ENCODE results near the gene VTI1B. TPM values are rescaled to one million over a fixed set of nuclear protein-coding genes. Genes with fewer than 3 reads are reported as not detected.
"Not testable (repeated sequence)": the region's sequence is repeated elsewhere in the genome, so short reads cannot be mapped to it uniquely, and the experiment has no call there.

VTI1B gene
- total RNA-seq, 6 experiments from 2014 or later, result 44.2 to 70.1 (median 54.6) TPM

DNA sequence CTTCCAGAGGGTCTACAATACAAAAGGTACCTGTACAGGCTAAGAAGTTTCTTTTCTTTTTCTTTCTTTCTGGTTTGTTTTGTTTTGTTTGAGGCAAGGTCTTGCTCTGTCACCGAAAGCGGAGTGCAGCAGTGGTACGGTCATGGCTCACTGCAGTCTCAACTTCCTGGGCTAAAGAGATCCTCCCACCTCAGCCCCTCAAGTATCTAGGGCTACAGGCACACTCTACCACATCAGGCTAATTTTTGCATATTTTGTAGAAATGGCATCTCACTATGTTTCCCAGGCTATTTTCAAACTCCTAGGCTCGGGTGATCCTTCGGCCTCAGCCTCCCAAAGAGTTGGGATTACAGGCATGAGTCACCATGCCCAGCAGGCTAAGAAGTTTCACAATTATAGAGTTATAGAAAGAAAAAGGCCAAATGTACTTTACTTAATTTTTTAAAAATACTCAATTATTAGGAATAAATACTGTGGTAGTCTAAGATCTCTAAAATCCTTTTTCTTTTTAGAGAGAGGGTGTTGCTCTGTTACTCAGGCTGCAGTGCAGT is 71.4 kb downstream of the VTI1B start:
- TF ChIP-seq, protein P1, sequence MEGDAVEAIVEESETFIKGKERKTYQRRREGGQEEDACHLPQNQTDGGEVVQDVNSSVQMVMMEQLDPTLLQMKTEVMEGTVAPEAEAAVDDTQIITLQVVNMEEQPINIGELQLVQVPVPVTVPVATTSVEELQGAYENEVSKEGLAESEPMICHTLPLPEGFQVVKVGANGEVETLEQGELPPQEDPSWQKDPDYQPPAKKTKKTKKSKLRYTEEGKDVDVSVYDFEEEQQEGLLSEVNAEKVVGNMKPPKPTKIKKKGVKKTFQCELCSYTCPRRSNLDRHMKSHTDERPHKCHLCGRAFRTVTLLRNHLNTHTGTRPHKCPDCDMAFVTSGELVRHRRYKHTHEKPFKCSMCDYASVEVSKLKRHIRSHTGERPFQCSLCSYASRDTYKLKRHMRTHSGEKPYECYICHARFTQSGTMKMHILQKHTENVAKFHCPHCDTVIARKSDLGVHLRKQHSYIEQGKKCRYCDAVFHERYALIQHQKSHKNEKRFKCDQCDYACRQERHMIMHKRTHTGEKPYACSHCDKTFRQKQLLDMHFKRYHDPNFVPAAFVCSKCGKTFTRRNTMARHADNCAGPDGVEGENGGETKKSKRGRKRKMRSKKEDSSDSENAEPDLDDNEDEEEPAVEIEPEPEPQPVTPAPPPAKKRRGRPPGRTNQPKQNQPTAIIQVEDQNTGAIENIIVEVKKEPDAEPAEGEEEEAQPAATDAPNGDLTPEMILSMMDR (IDR thresholded peaks at IDR 0.05), result no peak
- no peak for TF ChIP-seq POLR2A (IDR thresholded peaks at IDR 0.05)
- H3K27me3 ChIP-seq, result no peaks in the 10 kb centered on the region
- intact Hi-C loops (cut with DNase I), result no loop called here
- 59% methylated on average over 5 of the region's 5 CpGs for WGBS (ENCODE audit: insufficient coverage, low coverage, low lambda C conversion rate, missing lambda C conversion rate)
- peaks cover 0 to 7% (median under 1%) of the 10 kb centered on the region in 4 donors for H3K4me1 ChIP-seq
- DNase-seq, result no peak
- H3K36me3 ChIP-seq, result no peaks in the 10 kb centered on the region
- ATAC-seq, result no peak
- no peak overlapping the region for H3K27ac ChIP-seq
- H3K9me3 ChIP-seq, result no peaks in the 10 kb centered on the region
- H3K4me3 ChIP-seq, result no peak overlapping the region

DNA sequence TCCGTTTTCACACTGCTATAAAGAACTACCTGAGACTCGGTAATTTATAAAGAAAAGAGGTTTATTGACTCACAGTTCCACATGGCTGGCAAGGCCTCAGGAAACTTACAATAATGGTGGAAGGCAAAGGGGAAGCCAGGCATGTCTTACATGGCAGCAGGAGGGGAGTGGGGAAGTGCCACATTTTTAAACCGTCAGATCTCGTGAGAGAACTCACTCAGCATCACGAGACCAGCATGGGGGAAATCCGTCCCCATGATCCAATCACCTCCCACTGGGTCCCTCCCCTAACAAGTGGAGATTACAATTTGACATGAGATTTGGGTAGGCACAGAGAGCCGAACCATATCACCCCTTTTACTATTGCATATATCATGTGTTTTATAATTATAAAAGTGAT is 72.4 kb downstream of the VTI1B start:
- TF ChIP-seq, protein P1 (IDR thresholded peaks at IDR 0.05), result no peak
- no peak overlapping the region for H3K4me3 ChIP-seq
- no peak overlapping the region for H3K27ac ChIP-seq
- no peaks in the 10 kb centered on the region for H3K36me3 ChIP-seq
- DNase-seq (no peak), ATAC-seq (no peak)
- WGBS (ENCODE audit: insufficient coverage, low coverage, low lambda C conversion rate, missing lambda C conversion rate), result 71% methylated on average over 4 of the region's 7 CpGs
- intact Hi-C loops (cut with DNase I), result no loop called here
- H3K9me3 ChIP-seq, result no peaks in the 10 kb centered on the region
- peaks cover 0 to 7% (median 2%) of the 10 kb centered on the region in 4 donors for H3K4me1 ChIP-seq
- H3K27me3 ChIP-seq, result no peaks in the 10 kb centered on the region

DNA sequence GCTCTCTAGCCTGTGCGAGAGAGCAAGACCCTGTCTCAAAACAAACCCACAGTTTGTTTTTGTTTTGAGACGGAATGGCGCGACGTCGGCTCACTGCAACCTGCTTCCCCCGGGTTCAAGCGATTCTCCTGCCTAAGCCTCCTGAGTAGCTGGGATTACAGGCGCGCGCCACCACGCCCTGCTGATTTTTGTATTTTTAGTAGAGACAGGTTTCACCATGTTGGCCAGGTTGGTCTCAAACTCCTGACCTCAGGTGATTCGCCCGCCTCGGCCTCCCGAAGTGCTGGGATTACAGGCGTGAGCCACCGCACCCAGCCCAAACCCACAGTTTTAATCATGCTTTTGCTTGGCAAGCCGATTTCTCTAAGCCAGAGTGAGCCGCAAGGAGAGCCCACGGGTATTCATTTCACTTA is 73.9 kb downstream of the VTI1B start:
- H3K4me1 ChIP-seq; intact Hi-C loops (cut with DNase I); H3K36me3 ChIP-seq; H3K9me3 ChIP-seq; H3K27me3 ChIP-seq; ATAC-seq; DNase-seq: not testable (repeated sequence)
- peak overlapping the region; percentile 82 to 95 (median 86) for H3K27ac ChIP-seq
- 87% methylated on average over 5 of the region's 21 CpGs for WGBS (ENCODE audit: insufficient coverage, low coverage, low lambda C conversion rate, missing lambda C conversion rate)
- peak overlapping the region; percentile 83 to 97 (median 93) for H3K4me3 ChIP-seq

DNA sequence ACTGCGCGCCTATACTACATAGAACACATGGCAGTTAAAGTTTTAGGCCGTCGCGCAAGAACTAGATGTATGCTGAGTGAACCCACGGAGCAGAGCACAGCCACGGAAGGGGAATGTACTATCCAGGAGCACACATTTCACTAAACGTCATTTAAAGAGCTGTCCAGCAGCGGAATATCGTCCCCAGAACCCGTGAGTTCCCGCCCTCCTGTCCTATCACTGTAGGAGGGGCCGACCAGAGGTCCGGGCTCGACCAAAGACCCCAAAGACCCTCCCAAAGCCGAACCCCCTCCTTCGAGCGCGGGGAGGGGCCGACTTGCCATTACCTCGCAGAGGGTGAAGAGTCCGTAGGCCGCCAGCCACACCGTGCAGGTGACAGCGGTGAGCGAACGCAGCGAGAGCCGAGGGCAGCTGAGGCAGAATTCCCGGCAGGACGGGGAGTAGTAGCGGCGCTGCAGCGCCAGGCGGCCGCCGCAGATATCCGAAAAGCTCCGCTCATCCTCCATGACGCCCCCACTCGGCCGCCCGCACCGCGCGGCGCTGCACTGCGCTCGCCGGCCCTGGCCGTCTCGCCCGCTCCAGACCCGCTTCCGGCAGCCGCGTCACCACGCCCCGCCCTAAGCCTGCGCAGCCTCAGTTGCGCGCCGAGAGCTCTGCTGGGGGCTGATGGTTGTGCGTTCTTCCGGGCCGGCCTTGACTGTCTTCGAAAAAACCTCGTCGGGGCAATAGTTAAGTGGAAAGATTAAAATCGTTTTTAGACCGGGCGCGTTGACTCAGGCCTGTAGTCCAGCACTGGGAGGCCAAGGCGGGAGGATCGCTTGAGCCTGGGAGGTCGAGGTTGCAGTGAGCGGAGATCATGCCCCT is 74.5 kb downstream of the VTI1B start, which contains the start of gene PIGH:
Gene PIGH (minus strand): TSS at position 571 of the 864 bp plus-strand sequence. CDS start 65 bp downstream, at position 506.
- peak; percentile 94 for TF ChIP-seq POLR2A (IDR thresholded peaks at IDR 0.05)
- TF ChIP-seq, protein P1 (IDR thresholded peaks at IDR 0.05), result peak; percentile 45 to 55 (median 50)
- intact Hi-C loops (cut with DNase I), result no loop called here
- peak; percentile 92 to 93 (median 92) for DNase-seq

More for the DNA sequence above, 74.5 kb downstream of the VTI1B start, which contains the start of gene PIGH:
- H3K27me3 ChIP-seq, result no peaks in the 10 kb centered on the region
- WGBS (ENCODE audit: insufficient coverage, low coverage, low lambda C conversion rate, missing lambda C conversion rate), result 9% methylated on average over 19 of the region's 77 CpGs
- peak within 1 kb of the TSS; percentile 83 to 97 (median 93) for H3K4me3 ChIP-seq
- no peaks in the 10 kb centered on the region for H3K9me3 ChIP-seq
- H3K4me1 ChIP-seq, result peaks cover 0 to 7% (median 2%) of the 10 kb centered on the region in 4 donors
- H3K27ac ChIP-seq, result peak within 1 kb of the TSS; percentile 82 to 95 (median 86)
- H3K36me3 ChIP-seq, result no peaks in the 10 kb centered on the region
- ATAC-seq, result peak; percentile 98

Small RNA genes within 50 kb of the gene (small RNA-seq; reads per million reads assigned to genes)
- gene AL132640.3 (0 reads per million in 2 experiments), gene RF00019 (0 reads per million in 2 experiments), gene RN7SL369P (0 reads per million in 2 experiments), gene RNA5SP386 (0 to 0.13 reads per million in 2 experiments)

Other genes starting within 250 kb of the VTI1B start
- gene TMEM229B, start 185.9 kb downstream of the VTI1B start, total RNA-seq, result 1 to 10 TPM in 3 of 6 experiments, under 1 TPM in 3; 0.06 to 1.8 (median 1.2) TPM
- 1 to 10 TPM; 1.9 to 4.1 (median 3.0) TPM for gene PLEKHH1, start 141.3 kb downstream of the VTI1B start, total RNA-seq
- gene PIGH, start 74.4 kb downstream of the VTI1B start, total RNA-seq, result 10 to 100 TPM; 12.7 to 16.0 (median 13.8) TPM
- gene ARG2, start 54.7 kb downstream of the VTI1B start, total RNA-seq, result 1 to 10 TPM in 3 of 6 experiments, under 1 TPM in 2, not detected in 1; 0.92 to 3.3 (median 1.7) TPM
- gene RDH11, start 21.1 kb upstream of the VTI1B start, total RNA-seq, result 100 to 1,000 TPM in 2 of 6 experiments, 10 to 100 TPM in 4; 35.5 to 106 (median 83.4) TPM
- 1 to 10 TPM in 5 of 6 experiments, under 1 TPM in 1; 0.22 to 2.4 (median 1.2) TPM for gene RDH12, start 27.3 kb upstream of the VTI1B start, total RNA-seq
- 10 to 100 TPM in 5 of 6 experiments, 1 to 10 TPM in 1; 8.3 to 14.8 (median 11.3) TPM for gene ZFYVE26, start 142.0 kb upstream of the VTI1B start, total RNA-seq
- 1 to 10 TPM; 2.7 to 5.8 (median 4.3) TPM for gene RAD51B, start 145.1 kb upstream of the VTI1B start, total RNA-seq